HepG2 (cell line): ENCODE data around the gene ITPK1.

Experiments used
- AGO2 ChIP-seq: fragments of 200-400 bp; formaldehyde crosslinking; optimal IDR thresholded peaks from 2 replicates; pipeline ENCODE3; 2017; ENCODE audit warnings: mild to moderate bottlenecking, low read depth, low read length, moderate library complexity
- DR1 ChIP-seq: sonication (generic); formaldehyde crosslinking; IDR thresholded peaks from 2 replicates; pipeline ENCODE4 v1.8.0; 2021; ENCODE audit warnings: mild to moderate bottlenecking, missing genetic modification reagents, inconsistent platforms
- ELF1 ChIP-seq: sonication (generic); formaldehyde crosslinking; IDR thresholded peaks from 2 replicates; pipeline ENCODE4 v1.4.0; 2020; ENCODE audit warnings: missing genetic modification reagents
- PCBP2 ChIP-seq: fragments of 200-400 bp; formaldehyde crosslinking; optimal IDR thresholded peaks from 2 replicates; pipeline ENCODE3; 2018; ENCODE audit warnings: low read length, low read depth; ENCODE audit not compliant: poor library complexity, severe bottlenecking
- REL ChIP-seq: sonication (generic); formaldehyde crosslinking; conservative IDR thresholded peaks from 2 replicates; pipeline ENCODE4 v1.8.0; 2022; ENCODE audit warnings: mild to moderate bottlenecking, missing genetic modification reagents, moderate library complexity
- SNRNP70 ChIP-seq: fragments of 200-400 bp; formaldehyde crosslinking; IDR thresholded peaks from 2 replicates; pipeline ENCODE4 v1.6.1; 2017; ENCODE audit warnings: mild to moderate bottlenecking, low read depth, low read length, moderate library complexity
- TP53 ChIP-seq: sonication (generic); formaldehyde crosslinking; conservative IDR thresholded peaks from 2 replicates; pipeline ENCODE4 v1.4.0; 2020; ENCODE audit warnings: missing genetic modification reagents
- ZBTB1 ChIP-seq: sonication (generic); formaldehyde crosslinking; IDR thresholded peaks from 2 replicates; pipeline ENCODE4 v1.4.0; 2020; ENCODE audit warnings: missing genetic modification reagents, borderline replicate concordance
- ZNF224 ChIP-seq: sonication (generic); formaldehyde crosslinking; IDR thresholded peaks from 2 replicates; pipeline ENCODE4 v1.5.0; 2020; ENCODE audit warnings: mild to moderate bottlenecking, missing genetic modification reagents
- TF ChIP-seq, protein P1 (sequence below): sonication (generic); formaldehyde crosslinking; IDR thresholded peaks from 2 replicates; pipeline ENCODE4 v1.5.0; 2020; ENCODE audit warnings: mild to moderate bottlenecking, missing genetic modification reagents, moderate library complexity

DNA sequence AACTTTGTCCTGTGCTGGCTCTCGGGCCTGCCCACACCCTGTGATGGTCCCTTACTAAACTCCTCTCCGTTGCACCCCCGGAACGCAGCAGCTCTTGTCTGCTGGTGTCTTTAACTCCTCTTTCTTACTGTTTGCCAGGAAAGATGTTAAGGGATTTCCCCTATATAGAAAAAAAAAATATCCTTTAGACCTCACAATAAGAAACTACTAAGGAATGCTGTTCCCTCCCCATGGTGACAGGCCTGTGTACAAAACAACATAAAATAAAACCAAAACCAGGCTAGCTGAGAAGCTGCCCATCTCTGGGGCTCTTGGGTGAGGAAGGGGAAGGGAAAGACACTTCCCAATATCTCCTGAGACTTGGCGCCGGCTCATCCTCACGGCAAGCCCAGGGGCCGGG, 97.4 kb downstream of the ITPK1 start:
- TF ChIP-seq PCBP2 (no peak), DR1 (CRISPR knock-in tag) (no peak), TP53 (CRISPR knock-in tag) (no peak), ELF1 (CRISPR knock-in tag) (no peak), AGO2 (no peak), SNRNP70 (no peak), REL (no peak), ZNF224 (CRISPR knock-in tag) (no peak), ZBTB1 (no peak)
- TF ChIP-seq, protein P1, sequence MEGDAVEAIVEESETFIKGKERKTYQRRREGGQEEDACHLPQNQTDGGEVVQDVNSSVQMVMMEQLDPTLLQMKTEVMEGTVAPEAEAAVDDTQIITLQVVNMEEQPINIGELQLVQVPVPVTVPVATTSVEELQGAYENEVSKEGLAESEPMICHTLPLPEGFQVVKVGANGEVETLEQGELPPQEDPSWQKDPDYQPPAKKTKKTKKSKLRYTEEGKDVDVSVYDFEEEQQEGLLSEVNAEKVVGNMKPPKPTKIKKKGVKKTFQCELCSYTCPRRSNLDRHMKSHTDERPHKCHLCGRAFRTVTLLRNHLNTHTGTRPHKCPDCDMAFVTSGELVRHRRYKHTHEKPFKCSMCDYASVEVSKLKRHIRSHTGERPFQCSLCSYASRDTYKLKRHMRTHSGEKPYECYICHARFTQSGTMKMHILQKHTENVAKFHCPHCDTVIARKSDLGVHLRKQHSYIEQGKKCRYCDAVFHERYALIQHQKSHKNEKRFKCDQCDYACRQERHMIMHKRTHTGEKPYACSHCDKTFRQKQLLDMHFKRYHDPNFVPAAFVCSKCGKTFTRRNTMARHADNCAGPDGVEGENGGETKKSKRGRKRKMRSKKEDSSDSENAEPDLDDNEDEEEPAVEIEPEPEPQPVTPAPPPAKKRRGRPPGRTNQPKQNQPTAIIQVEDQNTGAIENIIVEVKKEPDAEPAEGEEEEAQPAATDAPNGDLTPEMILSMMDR (CRISPR knock-in tag): no peak
